ENCODE data around the gene CACNA1S.

GRCh38 chr1:201138311-201138840 lies 26.1 kb upstream of the CACNA1S start:
- TF ChIP-seq POLR2A (IDR thresholded peaks at IDR 0.05) (no peak), CTCF (IDR thresholded peaks at IDR 0.05 in 8 of 11, conservative IDR thresholded peaks at IDR 0.05 in 3 of 11) (no peak)
